Activated T-helper 1 cell treated with anti-CD3 and anti-CD28 coated beads, Interleukin-12 subunit alpha, Interleukin-12 subunit beta, Interleukin-2, Interleukin-4 antibody, amounts not matched to agents 30 ng/mL and 10 ng/mL and 1 ng/mL, durations not matched to agents 14 hours and 24 hours and 36 hours (primary cell): ENCODE data around the gene KCNS3. TPM values are rescaled to one million over a fixed set of nuclear protein-coding genes. Genes with fewer than 3 reads are reported as not detected.

Experiments
- DNase-seq: peaks from one replicate; pipeline ENCODE4 v3.0.0; 2021; ENCODE audit warnings: low spot score
- H3K27ac Mint-ChIP-seq: one replicate; pipeline ENCODE4 v1.8.0; 2021; ENCODE audit warnings: mild to moderate bottlenecking, mixed read lengths
- H3K27me3 Mint-ChIP-seq: one replicate; pipeline ENCODE4 v1.8.0; 2022; ENCODE audit warnings: mild to moderate bottlenecking, moderate library complexity, mixed read lengths; ENCODE audit not compliant: insufficient read depth
- H3K36me3 Mint-ChIP-seq: one replicate; pipeline ENCODE4 v1.8.0; 2021; ENCODE audit warnings: low read depth, mixed read lengths
- H3K4me1 Mint-ChIP-seq: one replicate; pipeline ENCODE4 v1.8.0; 2021; ENCODE audit warnings: low read depth, mixed read lengths
- H3K4me3 Mint-ChIP-seq: one replicate; pipeline ENCODE4 v1.8.0; 2021; ENCODE audit warnings: mild to moderate bottlenecking, moderate library complexity, mixed read lengths
- H3K9me3 Mint-ChIP-seq: one replicate; pipeline ENCODE4 v1.8.0; 2021; ENCODE audit warnings: mixed read lengths
- intact Hi-C: fragments of 100-400 bp; cut with micrococcal nuclease; formaldehyde crosslinking; loops from one replicate; pipeline ENCODE4 v1.15.1; 2024
- total RNA-seq: library from RNA; stranded (reverse); gene quantifications from 2 replicates; pipeline ENCODE4 v1.2.3, GENCODE V29; 2022

Gene KCNS3
- total RNA-seq, 1 donor from 2014 or later = not detected

GRCh38 chr2:17853799-17854198, 24.7 kb upstream of the KCNS3 start:
- H3K4me1 Mint-ChIP-seq = no peaks in the 10 kb centered on the region
- H3K27ac Mint-ChIP-seq = no peak overlapping the region
- H3K36me3 Mint-ChIP-seq = no peaks in the 10 kb centered on the region
- DNase-seq = no peak
- H3K27me3 Mint-ChIP-seq = peaks cover 11% of the 10 kb centered on the region
- no peak overlapping the region for H3K4me3 Mint-ChIP-seq
- H3K9me3 Mint-ChIP-seq = no peaks in the 10 kb centered on the region
- intact Hi-C loops = no loop called here

GRCh38 chr2:17857021-17857420, 21.4 kb upstream of the KCNS3 start:
- DNase-seq = no peak
- Mint-ChIP-seq H3K27me3 (peaks cover 13% of the 10 kb centered on the region), H3K36me3 (no peaks in the 10 kb centered on the region), H3K9me3 (no peaks in the 10 kb centered on the region), H3K4me3 (no peak overlapping the region), H3K27ac (no peak overlapping the region), H3K4me1 (no peaks in the 10 kb centered on the region)
- intact Hi-C loops = no loop called here

GRCh38 chr2:17858064-17858463, 20.4 kb upstream of the KCNS3 start:
- intact Hi-C loops = no loop called here
- H3K27me3 Mint-ChIP-seq = peaks cover 13% of the 10 kb centered on the region
- no peaks in the 10 kb centered on the region for H3K4me1 Mint-ChIP-seq
- no peak overlapping the region for H3K27ac Mint-ChIP-seq
- no peak for DNase-seq
- H3K9me3 Mint-ChIP-seq = no peaks in the 10 kb centered on the region
- H3K36me3 Mint-ChIP-seq = no peaks in the 10 kb centered on the region
- no peak overlapping the region for H3K4me3 Mint-ChIP-seq

GRCh38 chr2:17863539-17863938, 14.9 kb upstream of the KCNS3 start:
- no peak for DNase-seq
- Mint-ChIP-seq H3K4me1 (no peaks in the 10 kb centered on the region), H3K27me3 (peaks cover 2% of the 10 kb centered on the region), H3K4me3 (no peak overlapping the region), H3K36me3 (no peaks in the 10 kb centered on the region), H3K9me3 (no peaks in the 10 kb centered on the region), H3K27ac (no peak overlapping the region)
- intact Hi-C loops = no loop called here

- Mint-ChIP-seq H3K27ac (no peak overlapping the region), H3K9me3 (no peaks in the 10 kb centered on the region), H3K27me3 (peaks cover 2% of the 10 kb centered on the region), H3K36me3 (no peaks in the 10 kb centered on the region), H3K4me1 (no peaks in the 10 kb centered on the region), H3K4me3 (no peak overlapping the region)
- intact Hi-C loops = no loop called here
- DNase-seq = no peak
Observed at GRCh38 chr2:17864676-17865075, 13.8 kb upstream of the KCNS3 start.

GRCh38 chr2:17867133-17867532, 11.3 kb upstream of the KCNS3 start:
- Mint-ChIP-seq H3K4me3 (no peak overlapping the region), H3K27ac (no peak overlapping the region), H3K9me3 (no peaks in the 10 kb centered on the region), H3K27me3 (peaks cover 6% of the 10 kb centered on the region), H3K4me1 (no peaks in the 10 kb centered on the region), H3K36me3 (no peaks in the 10 kb centered on the region)
- intact Hi-C loops = no loop called here
- DNase-seq = no peak

GRCh38 chr2:17869128-17869527, 9.3 kb upstream of the KCNS3 start:
- Mint-ChIP-seq H3K9me3 (no peaks in the 10 kb centered on the region), H3K27ac (no peak overlapping the region), H3K4me3 (no peak overlapping the region), H3K27me3 (peaks cover 16% of the 10 kb centered on the region), H3K4me1 (no peaks in the 10 kb centered on the region), H3K36me3 (no peaks in the 10 kb centered on the region)
- DNase-seq = no peak
- intact Hi-C loops = no loop called here

- intact Hi-C loops = loop anchor here (10.0 kb wide), 1 partner anchor 1483 kb away; the partner anchor contains the start of gene OSR1
- no peak for DNase-seq
- Mint-ChIP-seq H3K9me3 (no peaks in the 10 kb centered on the region), H3K27ac (no peak overlapping the region), H3K4me3 (no peak overlapping the region), H3K36me3 (no peaks in the 10 kb centered on the region), H3K4me1 (no peaks in the 10 kb centered on the region), H3K27me3 (peaks cover 30% of the 10 kb centered on the region)
Observed at GRCh38 chr2:17871639-17872038, 6.8 kb upstream of the KCNS3 start.

GRCh38 chr2:17873021-17873420, 5.4 kb upstream of the KCNS3 start:
- H3K4me1 Mint-ChIP-seq = peaks cover 4% of the 10 kb centered on the region
- no peaks in the 10 kb centered on the region for H3K9me3 Mint-ChIP-seq
- no peak overlapping the region for H3K27ac Mint-ChIP-seq
- no peaks in the 10 kb centered on the region for H3K36me3 Mint-ChIP-seq
- H3K27me3 Mint-ChIP-seq = peaks cover 44% of the 10 kb centered on the region
- no peak overlapping the region for H3K4me3 Mint-ChIP-seq
- intact Hi-C loops = loop anchor here (10.0 kb wide), 1 partner anchor 1482 kb away; the partner anchor contains the start of gene OSR1
- DNase-seq = no peak

GRCh38 chr2:17876590-17876989, 1.9 kb upstream of the KCNS3 start:
- no peaks in the 10 kb centered on the region for H3K36me3 Mint-ChIP-seq
- peak overlapping the region; percentile 3 for H3K4me3 Mint-ChIP-seq
- intact Hi-C loops = loop anchor here (10.0 kb wide), 1 partner anchor 1478 kb away; the partner anchor contains the start of gene OSR1
- peaks cover 5% of the 10 kb centered on the region for H3K4me1 Mint-ChIP-seq
- DNase-seq = no peak
- peaks cover 66% of the 10 kb centered on the region for H3K27me3 Mint-ChIP-seq
- no peak overlapping the region for H3K27ac Mint-ChIP-seq
- no peaks in the 10 kb centered on the region for H3K9me3 Mint-ChIP-seq

GRCh38 chr2:17877811-17878280, 621 bp upstream of the KCNS3 start:
- H3K9me3 Mint-ChIP-seq = no peaks in the 10 kb centered on the region
- peak overlapping the region; percentile 82 for H3K4me3 Mint-ChIP-seq
- H3K27ac Mint-ChIP-seq = no peak overlapping the region
- H3K27me3 Mint-ChIP-seq = peaks cover 59% of the 10 kb centered on the region
- peaks cover 5% of the 10 kb centered on the region for H3K4me1 Mint-ChIP-seq
- no peak for DNase-seq
- intact Hi-C loops = loop anchor here (10.0 kb wide), 1 partner anchor 1477 kb away; the partner anchor contains the start of gene OSR1
- no peaks in the 10 kb centered on the region for H3K36me3 Mint-ChIP-seq

GRCh38 chr2:17879137-17879912, 858 bp downstream of the KCNS3 start:
- H3K27me3 Mint-ChIP-seq = peaks cover 56% of the 10 kb centered on the region
- no peaks in the 10 kb centered on the region for H3K36me3 Mint-ChIP-seq
- peaks cover 5% of the 10 kb centered on the region for H3K4me1 Mint-ChIP-seq
- no peak for DNase-seq
- intact Hi-C loops = loop anchor here (10.0 kb wide), 1 partner anchor 1475 kb away; the partner anchor contains the start of gene OSR1
- H3K9me3 Mint-ChIP-seq = no peaks in the 10 kb centered on the region
- peak overlapping the region; percentile 73 for H3K4me3 Mint-ChIP-seq
- no peak overlapping the region for H3K27ac Mint-ChIP-seq

- peaks cover 56% of the 10 kb centered on the region for H3K27me3 Mint-ChIP-seq
- H3K27ac Mint-ChIP-seq = no peak overlapping the region
- H3K36me3 Mint-ChIP-seq = no peaks in the 10 kb centered on the region
- H3K4me3 Mint-ChIP-seq = peak overlapping the region; percentile 60
- peaks cover 5% of the 10 kb centered on the region for H3K4me1 Mint-ChIP-seq
- intact Hi-C loops = loop anchor here (10.0 kb wide), 1 partner anchor 1475 kb away; the partner anchor contains the start of gene OSR1
- no peak for DNase-seq
- no peaks in the 10 kb centered on the region for H3K9me3 Mint-ChIP-seq
Observed at GRCh38 chr2:17879913-17880274, 1.4 kb downstream of the KCNS3 start.
